ENCODE measurements around the gene PCNX2.
"Not testable (repeated sequence)": the region's sequence is repeated elsewhere in the genome, so short reads cannot be mapped to it uniquely, and the experiment has no call there.

Gene PCNX2

GRCh38 chr1:233179638-233180037 lies 115.9 kb downstream of the PCNX2 start:
- H3K27me3 ChIP-seq (replicated peaks; ENCODE audit: control insufficient read depth, insufficient read depth, low read length, poor library complexity, severe bottlenecking); H3K4me3 ChIP-seq (ENCODE audit: insufficient read depth, low read depth, low read length, poor library complexity, severe bottlenecking); H3K27ac ChIP-seq (ENCODE audit: insufficient read depth, low read length, poor library complexity, severe bottlenecking); H3K4me1 ChIP-seq (ENCODE audit: control insufficient read depth, insufficient read depth, low read length, poor library complexity, severe bottlenecking); DNase-seq; H3K9me3 ChIP-seq (ENCODE audit: control insufficient read depth, low read length): not testable (repeated sequence)
- H3K36me3 ChIP-seq (ENCODE audit: control insufficient read depth, insufficient read depth, low read length), result peaks cover 41% of the 10 kb centered on the region

DNA sequence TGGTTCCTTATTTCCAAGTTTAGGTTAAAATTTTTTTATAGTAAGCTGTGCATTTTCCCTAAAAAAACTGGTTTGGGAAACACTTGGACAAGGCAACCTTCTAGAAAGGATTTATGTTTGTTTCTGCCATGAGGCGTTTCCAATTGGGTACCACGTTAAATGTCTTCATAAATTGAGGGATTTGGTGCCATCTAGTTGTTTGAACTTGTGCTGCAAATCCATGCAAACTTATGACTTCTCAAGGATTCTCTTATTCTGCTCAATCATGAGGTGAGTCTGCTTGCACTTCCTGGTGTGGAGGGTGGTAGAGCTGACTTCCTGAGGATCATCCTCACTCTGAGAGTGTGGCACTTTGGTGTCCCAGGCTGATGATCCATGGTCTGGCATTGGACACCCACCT lies 123.3 kb downstream of the PCNX2 start:
- Histone ChIP-seq H3K9me3 (ENCODE audit: control insufficient read depth, low read length) (no peaks in the 10 kb centered on the region), H3K27me3 (replicated peaks; ENCODE audit: control insufficient read depth, insufficient read depth, low read length, poor library complexity, severe bottlenecking) (no peaks in the 10 kb centered on the region), H3K4me1 (ENCODE audit: control insufficient read depth, insufficient read depth, low read length, poor library complexity, severe bottlenecking) (no peaks in the 10 kb centered on the region), H3K36me3 (ENCODE audit: control insufficient read depth, insufficient read depth, low read length) (peaks cover 27% of the 10 kb centered on the region), H3K4me3 (ENCODE audit: insufficient read depth, low read depth, low read length, poor library complexity, severe bottlenecking) (no peak overlapping the region), H3K27ac (ENCODE audit: insufficient read depth, low read length, poor library complexity, severe bottlenecking) (no peak overlapping the region)
- DNase-seq, result no peak

- Histone ChIP-seq H3K36me3 (ENCODE audit: control insufficient read depth, insufficient read depth, low read length) (peaks cover 19% of the 10 kb centered on the region), H3K27me3 (replicated peaks; ENCODE audit: control insufficient read depth, insufficient read depth, low read length, poor library complexity, severe bottlenecking) (no peaks in the 10 kb centered on the region), H3K4me3 (ENCODE audit: insufficient read depth, low read depth, low read length, poor library complexity, severe bottlenecking) (no peak overlapping the region), H3K9me3 (ENCODE audit: control insufficient read depth, low read length) (no peaks in the 10 kb centered on the region), H3K4me1 (ENCODE audit: control insufficient read depth, insufficient read depth, low read length, poor library complexity, severe bottlenecking) (no peaks in the 10 kb centered on the region), H3K27ac (ENCODE audit: insufficient read depth, low read length, poor library complexity, severe bottlenecking) (no peak overlapping the region)
- no peak for DNase-seq
These were observed 124.8 kb downstream of the PCNX2 start for GRCh38 chr1:233170741-233171140.

DNA sequence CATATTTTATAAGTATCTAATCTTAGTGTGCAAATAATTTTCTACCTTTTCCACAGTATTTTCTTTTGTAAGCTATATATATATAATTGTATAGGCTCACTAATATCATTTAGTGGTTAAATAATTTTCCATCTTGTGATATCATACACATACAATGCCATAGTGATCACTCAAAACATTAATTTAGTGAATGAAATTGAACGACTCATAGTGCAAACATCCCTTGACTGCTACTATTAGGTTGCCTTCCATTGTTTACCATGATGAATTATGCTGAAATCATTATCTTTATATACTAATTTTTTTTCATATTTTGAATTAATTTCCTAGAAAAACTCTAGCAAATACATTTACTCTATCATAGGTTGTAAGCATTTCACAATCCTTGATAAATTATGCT lies 127.1 kb downstream of the PCNX2 start:
- DNase-seq, result no peak
- Histone ChIP-seq H3K4me3 (ENCODE audit: insufficient read depth, low read depth, low read length, poor library complexity, severe bottlenecking) (no peak overlapping the region), H3K36me3 (ENCODE audit: control insufficient read depth, insufficient read depth, low read length) (peaks cover 16% of the 10 kb centered on the region), H3K4me1 (ENCODE audit: control insufficient read depth, insufficient read depth, low read length, poor library complexity, severe bottlenecking) (no peaks in the 10 kb centered on the region), H3K27me3 (replicated peaks; ENCODE audit: control insufficient read depth, insufficient read depth, low read length, poor library complexity, severe bottlenecking) (no peaks in the 10 kb centered on the region), H3K9me3 (ENCODE audit: control insufficient read depth, low read length) (no peaks in the 10 kb centered on the region), H3K27ac (ENCODE audit: insufficient read depth, low read length, poor library complexity, severe bottlenecking) (no peak overlapping the region)

GRCh38 chr1:233166896-233167295 lies 128.6 kb downstream of the PCNX2 start:
- H3K27me3 ChIP-seq (replicated peaks; ENCODE audit: control insufficient read depth, insufficient read depth, low read length, poor library complexity, severe bottlenecking), result no peaks in the 10 kb centered on the region
- DNase-seq, result no peak
- H3K4me1 ChIP-seq (ENCODE audit: control insufficient read depth, insufficient read depth, low read length, poor library complexity, severe bottlenecking), result no peaks in the 10 kb centered on the region
- no peak overlapping the region for H3K27ac ChIP-seq (ENCODE audit: insufficient read depth, low read length, poor library complexity, severe bottlenecking)
- H3K36me3 ChIP-seq (ENCODE audit: control insufficient read depth, insufficient read depth, low read length), result peaks cover 8% of the 10 kb centered on the region
- no peak overlapping the region for H3K4me3 ChIP-seq (ENCODE audit: insufficient read depth, low read depth, low read length, poor library complexity, severe bottlenecking)
- H3K9me3 ChIP-seq (ENCODE audit: control insufficient read depth, low read length), result no peaks in the 10 kb centered on the region

DNA sequence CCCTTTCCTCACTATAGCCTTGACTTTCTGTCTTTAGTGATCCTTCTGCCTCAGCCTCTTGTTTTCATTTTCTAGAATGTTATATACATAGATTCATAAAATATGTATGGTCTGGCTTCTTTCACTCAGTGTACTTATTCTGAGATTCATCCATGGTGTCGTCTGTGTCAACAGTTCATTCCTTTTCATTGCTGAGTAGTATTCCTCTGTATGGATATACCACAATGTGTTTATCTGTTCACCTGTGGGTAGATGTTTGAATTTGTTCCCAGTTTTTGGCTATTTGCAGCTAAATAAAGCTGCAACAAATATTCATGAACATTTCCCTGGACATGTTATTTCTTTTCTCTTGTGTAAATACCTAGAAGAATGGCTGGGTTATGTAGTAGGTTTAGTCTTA lies 131.8 kb downstream of the PCNX2 start:
- Histone ChIP-seq H3K36me3 (ENCODE audit: control insufficient read depth, insufficient read depth, low read length) (peaks cover 28% of the 10 kb centered on the region), H3K27me3 (replicated peaks; ENCODE audit: control insufficient read depth, insufficient read depth, low read length, poor library complexity, severe bottlenecking) (no peaks in the 10 kb centered on the region), H3K4me3 (ENCODE audit: insufficient read depth, low read depth, low read length, poor library complexity, severe bottlenecking) (no peak overlapping the region), H3K27ac (ENCODE audit: insufficient read depth, low read length, poor library complexity, severe bottlenecking) (no peak overlapping the region), H3K4me1 (ENCODE audit: control insufficient read depth, insufficient read depth, low read length, poor library complexity, severe bottlenecking) (no peaks in the 10 kb centered on the region), H3K9me3 (ENCODE audit: control insufficient read depth, low read length) (no peaks in the 10 kb centered on the region)
- no peak for DNase-seq

DNA sequence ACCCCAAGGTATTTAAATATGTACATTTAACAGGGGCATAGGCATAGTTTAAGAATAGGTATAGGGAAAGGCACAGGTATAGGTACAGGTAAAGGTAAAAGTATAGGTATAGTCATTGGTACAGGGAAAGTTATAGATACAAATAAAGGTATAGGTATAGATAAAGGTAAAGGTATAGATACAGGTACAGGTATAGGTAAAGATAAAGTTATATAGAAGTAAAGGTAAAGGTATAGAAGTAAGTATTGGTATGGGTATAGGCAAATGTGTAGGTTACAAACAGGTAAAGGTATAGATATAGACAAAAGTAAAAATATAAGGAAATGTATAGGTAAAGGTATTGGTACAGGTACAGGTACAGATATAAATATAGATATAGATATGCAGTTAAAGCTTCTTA lies 137.2 kb downstream of the PCNX2 start:
- Histone ChIP-seq H3K27ac (ENCODE audit: insufficient read depth, low read length, poor library complexity, severe bottlenecking) (no peak overlapping the region), H3K9me3 (ENCODE audit: control insufficient read depth, low read length) (no peaks in the 10 kb centered on the region), H3K27me3 (replicated peaks; ENCODE audit: control insufficient read depth, insufficient read depth, low read length, poor library complexity, severe bottlenecking) (no peaks in the 10 kb centered on the region), H3K4me3 (ENCODE audit: insufficient read depth, low read depth, low read length, poor library complexity, severe bottlenecking) (no peak overlapping the region), H3K4me1 (ENCODE audit: control insufficient read depth, insufficient read depth, low read length, poor library complexity, severe bottlenecking) (no peaks in the 10 kb centered on the region), H3K36me3 (ENCODE audit: control insufficient read depth, insufficient read depth, low read length) (peaks cover 31% of the 10 kb centered on the region)
- DNase-seq, result no peak

DNA sequence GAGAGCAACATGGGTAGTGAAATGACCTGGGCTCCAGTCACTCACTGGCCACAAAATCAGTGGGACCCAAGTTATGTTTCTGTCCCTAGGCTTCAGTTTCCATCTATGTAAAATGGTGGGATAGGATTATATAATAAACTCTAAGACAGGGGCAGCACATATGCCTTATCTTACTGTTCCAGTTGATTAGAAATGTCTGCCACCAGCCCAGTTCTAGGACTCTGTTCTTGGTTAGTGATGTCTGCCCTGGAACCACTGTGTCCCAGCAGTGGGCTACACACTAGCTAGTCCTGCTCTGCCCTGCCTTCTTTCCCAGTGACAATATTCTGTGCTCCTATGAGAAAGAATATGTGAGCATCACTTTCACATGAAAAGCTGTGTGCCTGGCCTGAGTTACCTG lies 138.3 kb downstream of the PCNX2 start:
- H3K36me3 ChIP-seq (ENCODE audit: control insufficient read depth, insufficient read depth, low read length), result peaks cover 35% of the 10 kb centered on the region

DNA sequence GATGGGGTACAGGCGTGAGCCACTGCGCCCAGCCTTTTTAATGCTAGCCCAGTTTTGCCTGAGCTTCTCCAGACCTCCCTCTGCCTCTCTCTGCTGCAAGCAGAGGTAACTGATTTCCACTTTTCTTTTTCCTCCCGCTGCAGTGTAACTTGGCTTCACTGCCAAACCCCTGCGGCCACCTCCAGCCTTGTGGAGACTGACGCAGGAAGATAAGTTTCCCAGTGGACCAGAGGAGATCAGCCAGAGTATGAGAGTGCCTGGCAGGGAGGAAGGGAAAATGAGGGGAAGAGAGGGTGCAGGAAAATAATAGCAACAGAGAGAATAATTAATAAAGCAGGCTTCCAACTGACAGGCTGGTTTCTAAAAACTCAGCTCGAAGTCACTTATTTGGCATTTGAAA lies 143.7 kb downstream of the PCNX2 start:
- H3K4me1 ChIP-seq (ENCODE audit: control insufficient read depth, insufficient read depth, low read length, poor library complexity, severe bottlenecking), result no peaks in the 10 kb centered on the region
- H3K36me3 ChIP-seq (ENCODE audit: control insufficient read depth, insufficient read depth, low read length), result peaks cover 7% of the 10 kb centered on the region

More for the DNA sequence above, 138.3 kb downstream of the PCNX2 start:
- Histone ChIP-seq H3K9me3 (ENCODE audit: control insufficient read depth, low read length) (no peaks in the 10 kb centered on the region), H3K27me3 (replicated peaks; ENCODE audit: control insufficient read depth, insufficient read depth, low read length, poor library complexity, severe bottlenecking) (no peaks in the 10 kb centered on the region), H3K27ac (ENCODE audit: insufficient read depth, low read length, poor library complexity, severe bottlenecking) (no peak overlapping the region), H3K4me1 (ENCODE audit: control insufficient read depth, insufficient read depth, low read length, poor library complexity, severe bottlenecking) (no peaks in the 10 kb centered on the region), H3K4me3 (ENCODE audit: insufficient read depth, low read depth, low read length, poor library complexity, severe bottlenecking) (no peak overlapping the region)
- no peak for DNase-seq

GRCh38 chr1:233144434-233144833 lies 151.1 kb downstream of the PCNX2 start:
- Histone ChIP-seq H3K9me3 (ENCODE audit: control insufficient read depth, low read length) (no peaks in the 10 kb centered on the region), H3K27ac (ENCODE audit: insufficient read depth, low read length, poor library complexity, severe bottlenecking) (no peak overlapping the region), H3K4me1 (ENCODE audit: control insufficient read depth, insufficient read depth, low read length, poor library complexity, severe bottlenecking) (no peaks in the 10 kb centered on the region), H3K27me3 (replicated peaks; ENCODE audit: control insufficient read depth, insufficient read depth, low read length, poor library complexity, severe bottlenecking) (no peaks in the 10 kb centered on the region), H3K4me3 (ENCODE audit: insufficient read depth, low read depth, low read length, poor library complexity, severe bottlenecking) (no peak overlapping the region), H3K36me3 (ENCODE audit: control insufficient read depth, insufficient read depth, low read length) (peaks cover 5% of the 10 kb centered on the region)
- no peak for DNase-seq

More for the DNA sequence above, 143.7 kb downstream of the PCNX2 start:
- Histone ChIP-seq H3K9me3 (ENCODE audit: control insufficient read depth, low read length) (no peaks in the 10 kb centered on the region), H3K4me3 (ENCODE audit: insufficient read depth, low read depth, low read length, poor library complexity, severe bottlenecking) (no peak overlapping the region), H3K27me3 (replicated peaks; ENCODE audit: control insufficient read depth, insufficient read depth, low read length, poor library complexity, severe bottlenecking) (no peaks in the 10 kb centered on the region), H3K27ac (ENCODE audit: insufficient read depth, low read length, poor library complexity, severe bottlenecking) (no peak overlapping the region)
- no peak for DNase-seq

- DNase-seq, result no peak
- H3K27ac ChIP-seq (ENCODE audit: insufficient read depth, low read length, poor library complexity, severe bottlenecking), result no peak overlapping the region
These were observed 152.3 kb downstream of the PCNX2 start for GRCh38 chr1:233143241-233143640.

More at GRCh38 chr1:233143241-233143640, 152.3 kb downstream of the PCNX2 start:
- no peaks in the 10 kb centered on the region for H3K9me3 ChIP-seq (ENCODE audit: control insufficient read depth, low read length)
- no peak overlapping the region for H3K4me3 ChIP-seq (ENCODE audit: insufficient read depth, low read depth, low read length, poor library complexity, severe bottlenecking)
- no peaks in the 10 kb centered on the region for H3K27me3 ChIP-seq (replicated peaks; ENCODE audit: control insufficient read depth, insufficient read depth, low read length, poor library complexity, severe bottlenecking)
- H3K36me3 ChIP-seq (ENCODE audit: control insufficient read depth, insufficient read depth, low read length), result peaks cover 5% of the 10 kb centered on the region
- H3K4me1 ChIP-seq (ENCODE audit: control insufficient read depth, insufficient read depth, low read length, poor library complexity, severe bottlenecking), result no peaks in the 10 kb centered on the region
